PC-9 (cell line): ENCODE measurements around the gene MCTP2. TPM values are rescaled to one million over a fixed set of nuclear protein-coding genes. Genes with fewer than 3 reads are reported as not detected.

Experiments used
- BruUV-seq: library from RNA; stranded (reverse); fragments of 400-500 nt; replicated peaks from 2 replicates; lab custom pipeline; 2021; lab: Mats Ljungman, UMichigan
- CTCF ChIA-PET: fragments of 300-600 bp; sonication (Branson Sonifier 250); formaldehyde crosslinking; loops from one replicate; lab custom pipeline; 2022; ENCODE audit warnings: antibody characterized with exemption; lab: Charles Lee
- POLR2A ChIA-PET: fragments of 300-600 bp; sonication (Branson Sonifier 250); formaldehyde crosslinking; loops from one replicate; lab custom pipeline; 2022; ENCODE audit warnings: antibody characterized with exemption; ENCODE audit not compliant: unreplicated experiment; lab: Charles Lee
- DNase-seq, 2 experiments: peaks; one replicate each; pipeline versions ENCODE4 v3.0.0 to v3.0.0-alpha.2; 2015 to 2022; ENCODE audit warnings: mixed read lengths in 1 of 2
- H2AFZ ChIP-seq: fragments of 200-600 bp; sonication (generic); 2 replicates; pipeline ENCODE4 v1.8.1; 2017; ENCODE audit warnings: antibody characterized with exemption
- H3F3A ChIP-seq: fragments of 200-600 bp; sonication (generic); 2 replicates; pipeline ENCODE4 v1.8.1; 2017; ENCODE audit warnings: antibody characterized with exemption, mild to moderate bottlenecking, low read depth; ENCODE audit not compliant: insufficient read depth
- H3K27ac ChIP-seq: fragments of 200-600 bp; sonication (generic); 2 replicates; pipeline ENCODE4 v1.6.1; 2016; ENCODE audit warnings: mixed run types
- H3K27me3 ChIP-seq: fragments of 200-600 bp; sonication (generic); 2 replicates; pipeline ENCODE4 v1.6.1; 2016; ENCODE audit warnings: low read depth, mixed run types; ENCODE audit not compliant: insufficient read depth
- H3K36me3 ChIP-seq: fragments of 200-600 bp; sonication (generic); 2 replicates; pipeline ENCODE4 v1.6.1; 2016; ENCODE audit warnings: low read depth, mixed run types
- H3K4me1 ChIP-seq: fragments of 200-600 bp; sonication (generic); replicated peaks from 2 replicates; pipeline ENCODE4 v1.6.1; 2016; ENCODE audit warnings: mixed run types; ENCODE audit not compliant: insufficient read depth
- H3K4me2 ChIP-seq: fragments of 200-600 bp; sonication (generic); 2 replicates; pipeline ENCODE4 v1.6.1; 2017; ENCODE audit warnings: mixed run types
- H3K4me3 ChIP-seq: fragments of 200-600 bp; sonication (generic); 2 replicates; pipeline ENCODE4 v1.6.1; 2016; ENCODE audit warnings: mixed run types
- H3K79me2 ChIP-seq: fragments of 200-600 bp; sonication (generic); 2 replicates; pipeline ENCODE4 v1.6.1; 2017; ENCODE audit warnings: low read depth, mixed run types
- H3K9me2 ChIP-seq: fragments of 200-600 bp; sonication (generic); 2 replicates; pipeline ENCODE4 v1.8.1; 2017; ENCODE audit warnings: mild to moderate bottlenecking; ENCODE audit not compliant: insufficient read depth
- H3K9me3 ChIP-seq: fragments of 200-600 bp; sonication (generic); 2 replicates; pipeline ENCODE4 v1.8.1; 2016; ENCODE audit warnings: low read depth; ENCODE audit not compliant: insufficient read depth
- H4K20me1 ChIP-seq: fragments of 200-600 bp; sonication (generic); 2 replicates; pipeline ENCODE4 v1.8.1; 2017; ENCODE audit not compliant: insufficient read depth
- CTCF ChIP-seq: fragments of 200-600 bp; sonication (generic); conservative IDR thresholded peaks from 2 replicates; pipeline ENCODE4 v1.6.1; 2017; ENCODE audit warnings: mixed run types, antibody characterized with exemption, mild to moderate bottlenecking, moderate library complexity
- EZH2 ChIP-seq: fragments of 200-600 bp; sonication (generic); IDR thresholded peaks from 2 replicates; pipeline ENCODE4 v1.8.0; 2017; ENCODE audit warnings: antibody characterized with exemption, low read depth
- intact Hi-C: fragments of 100-400 bp; cut with micrococcal nuclease; formaldehyde crosslinking; loops from one replicate; pipeline ENCODE4 v1.10.0; 2022; ENCODE audit not compliant: unreplicated experiment
- total RNA-seq: library from RNA; stranded (reverse); gene quantifications from 2 replicates; pipeline ENCODE4 v1.2.3, GENCODE V29; 2021

The MCTP2 gene
- total RNA-seq, 1 experiment from 2014 or later = 5.7 TPM

GRCh38 chr15:94351031-94351535 lies 119.7 kb downstream of the MCTP2 start:
- Histone ChIP-seq H3F3A (no peaks in the 10 kb centered on the region), H4K20me1 (no peaks in the 10 kb centered on the region), H3K4me3 (no peak overlapping the region), H3K36me3 (no peaks in the 10 kb centered on the region), H3K27me3 (no peaks in the 10 kb centered on the region), H3K27ac (no peak overlapping the region), H3K9me2 (no peaks in the 10 kb centered on the region), H3K4me2 (no peak overlapping the region), H3K4me1 (no peaks in the 10 kb centered on the region), H3K9me3 (no peaks in the 10 kb centered on the region), H3K79me2 (no peaks in the 10 kb centered on the region), H2AFZ (no peak overlapping the region)
- no TSS peak for BruUV-seq
- ChIA-PET POLR2A (no interaction called here), CTCF (no interaction called here)
- intact Hi-C loops = no loop called here
- no peak for DNase-seq
- TF ChIP-seq CTCF (no peak), EZH2 (no peak)

- Histone ChIP-seq H3K9me2 (no peaks in the 10 kb centered on the region), H3K36me3 (no peaks in the 10 kb centered on the region), H3K4me2 (no peak overlapping the region), H3K9me3 (no peaks in the 10 kb centered on the region), H3F3A (no peaks in the 10 kb centered on the region), H2AFZ (no peak overlapping the region), H3K27me3 (no peaks in the 10 kb centered on the region), H4K20me1 (no peaks in the 10 kb centered on the region), H3K27ac (no peak overlapping the region), H3K79me2 (no peaks in the 10 kb centered on the region), H3K4me3 (no peak overlapping the region), H3K4me1 (no peaks in the 10 kb centered on the region)
- ChIA-PET CTCF (no interaction called here), POLR2A (no interaction called here)
- no TSS peak for BruUV-seq
- DNase-seq = no peak
- intact Hi-C loops = no loop called here
- TF ChIP-seq CTCF (no peak), EZH2 (no peak)
These were observed 121.5 kb downstream of the MCTP2 start for GRCh38 chr15:94352636-94353487.

- Histone ChIP-seq H3K4me1 (no peaks in the 10 kb centered on the region), H4K20me1 (no peaks in the 10 kb centered on the region), H3K27ac (no peak overlapping the region), H2AFZ (no peak overlapping the region), H3K79me2 (no peaks in the 10 kb centered on the region), H3K9me3 (no peaks in the 10 kb centered on the region), H3K9me2 (no peaks in the 10 kb centered on the region), H3K27me3 (no peaks in the 10 kb centered on the region), H3F3A (no peaks in the 10 kb centered on the region), H3K4me2 (no peak overlapping the region), H3K4me3 (no peak overlapping the region), H3K36me3 (no peaks in the 10 kb centered on the region)
- intact Hi-C loops = no loop called here
- no peak for TF ChIP-seq CTCF
- no peak for TF ChIP-seq EZH2
- DNase-seq = no peak
- no TSS peak for BruUV-seq
- ChIA-PET CTCF (no interaction called here), POLR2A (no interaction called here)
These were observed 122.1 kb downstream of the MCTP2 start for GRCh38 chr15:94353488-94353820.
